ENCODE measurements around the gene METTL9.
"Not testable (repeated sequence)": the region's sequence is repeated elsewhere in the genome, so short reads cannot be mapped to it uniquely, and the experiment has no call there.

METTL9 gene

DNA sequence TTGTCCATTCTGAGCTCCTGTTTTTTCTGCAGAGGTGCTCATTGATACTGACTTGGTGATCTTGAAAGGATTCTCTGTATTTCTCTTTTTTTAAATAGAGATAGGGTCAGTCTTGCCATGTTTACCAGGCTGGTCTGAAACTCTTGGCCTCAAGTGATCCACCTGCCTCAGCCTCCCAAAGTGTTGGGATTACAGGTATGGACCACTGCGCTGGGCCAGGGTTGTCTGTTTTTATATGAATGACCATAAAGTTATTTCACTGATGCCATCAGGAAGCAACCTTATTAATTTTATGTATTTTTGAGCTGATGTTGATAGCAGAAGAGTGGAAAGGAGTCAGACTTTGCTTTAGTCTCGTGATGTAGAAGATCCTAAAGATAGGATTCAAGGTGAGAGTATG, 35.7 kb upstream of the METTL9 start (continued):
- TF ChIP-seq ZNF266 (tag by site-specific recombination; IDR thresholded peaks at IDR 0.05; ENCODE audit: low read depth) (no peak), ZNF626 (tag by site-specific recombination; IDR thresholded peaks at IDR 0.05) (no peak), ZBTB1 (tag by site-specific recombination; IDR thresholded peaks at IDR 0.05) (no peak), ZNF184 (tag by site-specific recombination; IDR thresholded peaks at IDR 0.05) (no peak), ZNF214 (tag by site-specific recombination; IDR thresholded peaks at IDR 0.05; ENCODE audit: borderline replicate concordance) (no peak), SP7 (tag by site-specific recombination; IDR thresholded peaks at IDR 0.05) (no peak), ZBTB17 (tag by site-specific recombination; IDR thresholded peaks at IDR 0.05) (no peak)

DNA sequence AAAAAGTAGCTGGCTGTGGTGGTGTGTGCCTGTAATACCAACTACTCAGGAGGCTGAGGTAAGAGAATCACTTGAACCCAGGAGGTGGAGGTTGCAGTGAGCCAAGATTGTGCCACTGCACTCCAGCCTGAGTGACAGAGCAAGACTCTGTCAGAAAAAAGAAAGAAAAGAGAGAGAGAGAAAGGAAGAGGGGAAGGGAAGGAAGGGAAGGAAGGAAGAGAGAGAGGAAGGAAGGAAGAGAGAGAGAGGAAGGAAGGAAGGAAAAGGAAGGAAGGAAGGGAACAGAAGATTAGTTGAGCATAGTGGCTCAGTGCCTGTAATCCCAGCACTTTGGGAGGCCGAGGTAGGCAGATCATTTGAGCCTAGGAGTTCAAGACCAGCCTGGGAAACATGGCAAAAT, 35.0 kb upstream of the METTL9 start:
- H3K36me3 ChIP-seq (ENCODE audit: control insufficient read depth in 2 of 2, insufficient read depth in 1 of 2, low read length in 2 of 2); POLR2A ChIA-PET; H3K27ac ChIP-seq (ENCODE audit: extremely low read depth, low read depth, low read length); H3K4me1 ChIP-seq (ENCODE audit: control insufficient read depth, insufficient read depth, low read length); H3K9me3 ChIP-seq (ENCODE audit: control insufficient read depth, insufficient read depth, low read depth, low read length); H3K4me3 ChIP-seq (ENCODE audit: low read depth, low read length): not testable (repeated sequence)
- TF ChIP-seq ZNF148 (tag by site-specific recombination; IDR thresholded peaks at IDR 0.05; ENCODE audit: borderline replicate concordance) (0 out of 2 replicates have a peak, but pooled peaks have one; percentile 34), ZNF366 (tag by site-specific recombination; conservative IDR thresholded peaks at IDR 0.05) (peak; percentile 64)
- CTCF ChIA-PET, result interaction anchor here (0.7 to 1.5 kb wide), 2 partner anchors 9 to 378 kb away, joined by 4 to 5 read pairs; no protein-coding TSS in a partner anchor

GRCh38 chr16:21565507-21565860, 33.9 kb upstream of the METTL9 start:
- ChIA-PET POLR2A (interaction anchor here (0.7 kb wide), 1 partner anchor 536 kb away, joined by 3 read pairs; no protein-coding TSS in a partner anchor), CTCF (interaction anchor here (0.7 to 1.3 kb wide), 2 partner anchors 13 to 44 kb away, joined by 3 read pairs; no protein-coding TSS in a partner anchor)
- Histone ChIP-seq H3K27ac (ENCODE audit: extremely low read depth, low read depth, low read length) (no peak overlapping the region), H3K4me1 (ENCODE audit: control insufficient read depth, insufficient read depth, low read length) (no peaks in the 10 kb centered on the region), H3K36me3 (ENCODE audit: control insufficient read depth in 2 of 2, insufficient read depth in 1 of 2, low read length in 2 of 2) (no peaks in the 10 kb centered on the region), H3K4me3 (ENCODE audit: low read depth, low read length) (no peak overlapping the region), H3K9me3 (ENCODE audit: control insufficient read depth, insufficient read depth, low read depth, low read length) (no peaks in the 10 kb centered on the region)
- TF ChIP-seq SP7 (tag by site-specific recombination; IDR thresholded peaks at IDR 0.05), result no peak
- no peak for TF ChIP-seq TSHZ1 (tag by site-specific recombination; IDR thresholded peaks at IDR 0.05; ENCODE audit: borderline replicate concordance)
- no peak for TF ChIP-seq ZNF311 (tag by site-specific recombination; IDR thresholded peaks at IDR 0.05; ENCODE audit: borderline replicate concordance)
- TF ChIP-seq ZNF341 (tag by site-specific recombination; IDR thresholded peaks at IDR 0.05; ENCODE audit: low read depth), result no peak
- TF ChIP-seq, protein P1, sequence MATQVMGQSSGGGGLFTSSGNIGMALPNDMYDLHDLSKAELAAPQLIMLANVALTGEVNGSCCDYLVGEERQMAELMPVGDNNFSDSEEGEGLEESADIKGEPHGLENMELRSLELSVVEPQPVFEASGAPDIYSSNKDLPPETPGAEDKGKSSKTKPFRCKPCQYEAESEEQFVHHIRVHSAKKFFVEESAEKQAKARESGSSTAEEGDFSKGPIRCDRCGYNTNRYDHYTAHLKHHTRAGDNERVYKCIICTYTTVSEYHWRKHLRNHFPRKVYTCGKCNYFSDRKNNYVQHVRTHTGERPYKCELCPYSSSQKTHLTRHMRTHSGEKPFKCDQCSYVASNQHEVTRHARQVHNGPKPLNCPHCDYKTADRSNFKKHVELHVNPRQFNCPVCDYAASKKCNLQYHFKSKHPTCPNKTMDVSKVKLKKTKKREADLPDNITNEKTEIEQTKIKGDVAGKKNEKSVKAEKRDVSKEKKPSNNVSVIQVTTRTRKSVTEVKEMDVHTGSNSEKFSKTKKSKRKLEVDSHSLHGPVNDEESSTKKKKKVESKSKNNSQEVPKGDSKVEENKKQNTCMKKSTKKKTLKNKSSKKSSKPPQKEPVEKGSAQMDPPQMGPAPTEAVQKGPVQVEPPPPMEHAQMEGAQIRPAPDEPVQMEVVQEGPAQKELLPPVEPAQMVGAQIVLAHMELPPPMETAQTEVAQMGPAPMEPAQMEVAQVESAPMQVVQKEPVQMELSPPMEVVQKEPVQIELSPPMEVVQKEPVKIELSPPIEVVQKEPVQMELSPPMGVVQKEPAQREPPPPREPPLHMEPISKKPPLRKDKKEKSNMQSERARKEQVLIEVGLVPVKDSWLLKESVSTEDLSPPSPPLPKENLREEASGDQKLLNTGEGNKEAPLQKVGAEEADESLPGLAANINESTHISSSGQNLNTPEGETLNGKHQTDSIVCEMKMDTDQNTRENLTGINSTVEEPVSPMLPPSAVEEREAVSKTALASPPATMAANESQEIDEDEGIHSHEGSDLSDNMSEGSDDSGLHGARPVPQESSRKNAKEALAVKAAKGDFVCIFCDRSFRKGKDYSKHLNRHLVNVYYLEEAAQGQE (tag by site-specific recombination; IDR thresholded peaks at IDR 0.05), result no peak
- TF ChIP-seq ZSCAN16 (tag by site-specific recombination; IDR thresholded peaks at IDR 0.05), result no peak
- no peak for TF ChIP-seq YY2 (tag by site-specific recombination; IDR thresholded peaks at IDR 0.05)
- TF ChIP-seq, protein P2, sequence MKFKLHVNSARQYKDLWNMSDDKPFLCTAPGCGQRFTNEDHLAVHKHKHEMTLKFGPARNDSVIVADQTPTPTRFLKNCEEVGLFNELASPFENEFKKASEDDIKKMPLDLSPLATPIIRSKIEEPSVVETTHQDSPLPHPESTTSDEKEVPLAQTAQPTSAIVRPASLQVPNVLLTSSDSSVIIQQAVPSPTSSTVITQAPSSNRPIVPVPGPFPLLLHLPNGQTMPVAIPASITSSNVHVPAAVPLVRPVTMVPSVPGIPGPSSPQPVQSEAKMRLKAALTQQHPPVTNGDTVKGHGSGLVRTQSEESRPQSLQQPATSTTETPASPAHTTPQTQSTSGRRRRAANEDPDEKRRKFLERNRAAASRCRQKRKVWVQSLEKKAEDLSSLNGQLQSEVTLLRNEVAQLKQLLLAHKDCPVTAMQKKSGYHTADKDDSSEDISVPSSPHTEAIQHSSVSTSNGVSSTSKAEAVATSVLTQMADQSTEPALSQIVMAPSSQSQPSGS (tag by site-specific recombination; IDR thresholded peaks at IDR 0.05; ENCODE audit: low read depth), result no peak
- TF ChIP-seq HOXC10 (CRISPR knock-in tag; IDR thresholded peaks at IDR 0.05), result no peak
- TF ChIP-seq ZNF501 (tag by site-specific recombination; IDR thresholded peaks at IDR 0.05), result no peak
- TF ChIP-seq, protein P3, sequence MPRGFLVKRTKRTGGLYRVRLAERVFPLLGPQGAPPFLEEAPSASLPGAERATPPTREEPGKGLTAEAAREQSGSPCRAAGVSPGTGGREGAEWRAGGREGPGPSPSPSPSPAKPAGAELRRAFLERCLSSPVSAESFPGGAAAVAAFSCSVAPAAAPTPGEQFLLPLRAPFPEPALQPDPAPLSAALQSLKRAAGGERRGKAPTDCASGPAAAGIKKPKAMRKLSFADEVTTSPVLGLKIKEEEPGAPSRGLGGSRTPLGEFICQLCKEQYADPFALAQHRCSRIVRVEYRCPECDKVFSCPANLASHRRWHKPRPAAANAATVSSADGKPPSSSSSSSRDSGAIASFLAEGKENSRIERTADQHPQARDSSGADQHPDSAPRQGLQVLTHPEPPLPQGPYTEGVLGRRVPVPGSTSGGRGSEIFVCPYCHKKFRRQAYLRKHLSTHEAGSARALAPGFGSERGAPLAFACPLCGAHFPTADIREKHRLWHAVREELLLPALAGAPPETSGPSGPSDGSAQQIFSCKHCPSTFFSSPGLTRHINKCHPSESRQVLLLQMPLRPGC (tag by site-specific recombination; IDR thresholded peaks at IDR 0.05), result no peak
- TF ChIP-seq ZNF335 (tag by site-specific recombination; conservative IDR thresholded peaks at IDR 0.05), result no peak
- no peak for TF ChIP-seq ZBTB48 (tag by site-specific recombination; IDR thresholded peaks at IDR 0.05)
